ENCODE measurements around the gene TNFRSF1A. TPM values are rescaled to one million over a fixed set of nuclear protein-coding genes. Genes with fewer than 3 reads are reported as not detected.

TNFRSF1A gene
- total RNA-seq, 2 experiments from 2014 or later = 16.3 to 19.2 TPM

- Mint-ChIP-seq H3K4me3 (peak overlapping the region; percentile 90), H3K4me1 (ENCODE audit: low read depth) (peaks cover 38% of the 10 kb centered on the region)
These were observed 21.6 kb upstream of the TNFRSF1A start for GRCh38 chr12:6363330-6364043.

GRCh38 chr12:6363010-6363329 is 21.1 kb upstream of the TNFRSF1A start:
- no peak for ATAC-seq (ENCODE audit: poor library complexity)
- ChIA-PET POLR2A (interaction anchor here (0.7 to 3.5 kb wide), 14 partner anchors 13 to 223 kb away, joined by 3 to 58 read pairs (median 6); partner anchors contain the start of genes GAPDH, MRPL51, TAPBPL and TNFRSF1A), CTCF (interaction anchor here (1.0 to 1.9 kb wide), 4 partner anchors 27 to 175 kb away, joined by 3 to 8 read pairs (median 6); no protein-coding TSS in a partner anchor)
- H3K9me3 Mint-ChIP-seq = no peaks in the 10 kb centered on the region
- H3K27ac ChIP-seq (ENCODE audit: low read depth in 1 of 2, low read length in 2 of 2) = no peak overlapping the region
- H3K36me3 Mint-ChIP-seq (ENCODE audit: low read depth) = no peaks in the 10 kb centered on the region
- peak overlapping the region; percentile 82 for H3K27ac Mint-ChIP-seq
- DNase-seq = no peak
- peak overlapping the region; percentile 87 for H3K4me3 Mint-ChIP-seq
- H3K4me1 Mint-ChIP-seq (ENCODE audit: low read depth) = peaks cover 38% of the 10 kb centered on the region
- H3K27me3 ChIP-seq (ENCODE audit: control insufficient read depth in 1 of 2, insufficient read depth in 2 of 2, low read length in 2 of 2) = no peaks in the 10 kb centered on the region
- no peaks in the 10 kb centered on the region for H3K27me3 Mint-ChIP-seq
- no peaks in the 10 kb centered on the region for H3K9me3 ChIP-seq (ENCODE audit: control insufficient read depth in 1 of 2, insufficient read depth in 1 of 2, low read length in 2 of 2)
- H3K4me1 ChIP-seq (ENCODE audit: insufficient read depth, low read length) = peaks cover 45% of the 10 kb centered on the region
- H3K4me3 ChIP-seq (ENCODE audit: low read length) = peak overlapping the region; percentile 85
- TF ChIP-seq CTCF (IDR thresholded peaks at IDR 0.05) = no peak
- no peaks in the 10 kb centered on the region for H3K36me3 ChIP-seq (ENCODE audit: insufficient read depth, low read length)
- intact Hi-C loops (cut with DNase I, micrococcal nuclease) = loop anchor here (2.0 kb wide), 1 partner anchor 20 kb away; the partner anchor contains the start of gene TNFRSF1A (in 2 of the 2)

More at GRCh38 chr12:6363330-6364043, 21.6 kb upstream of the TNFRSF1A start:
- H3K4me1 ChIP-seq (ENCODE audit: insufficient read depth, low read length) = peaks cover 47% of the 10 kb centered on the region
- no peaks in the 10 kb centered on the region for H3K36me3 ChIP-seq (ENCODE audit: insufficient read depth, low read length)
- H3K27ac Mint-ChIP-seq = peak overlapping the region; percentile 90
- intact Hi-C loops (cut with DNase I, micrococcal nuclease) = loop anchor here (2.0 kb wide), 1 partner anchor 21 kb away; the partner anchor contains the start of gene TNFRSF1A (in 2 of the 2)
- ATAC-seq (ENCODE audit: poor library complexity) (peak; percentile 72), DNase-seq (peak; percentile 27 to 85 (median 61))
- peak overlapping the region; percentile 85 for H3K4me3 ChIP-seq (ENCODE audit: low read length)
- no peaks in the 10 kb centered on the region for H3K27me3 ChIP-seq (ENCODE audit: control insufficient read depth in 1 of 2, insufficient read depth in 2 of 2, low read length in 2 of 2)
- CTCF ChIA-PET = interaction anchor here (1.0 to 1.9 kb wide), 4 partner anchors 28 to 174 kb away, joined by 3 to 8 read pairs (median 6); no protein-coding TSS in a partner anchor
- POLR2A ChIA-PET = interaction anchor here (0.7 to 3.5 kb wide), 15 partner anchors 9 to 223 kb away, joined by 3 to 58 read pairs (median 6); partner anchors contain the start of genes GAPDH, MRPL51, TAPBPL and TNFRSF1A
- H3K27ac ChIP-seq (ENCODE audit: low read depth in 1 of 2, low read length in 2 of 2) = peak overlapping the region; percentile 61 to 64
- TF ChIP-seq CTCF (IDR thresholded peaks at IDR 0.05) = no peak
- no peaks in the 10 kb centered on the region for H3K9me3 ChIP-seq (ENCODE audit: control insufficient read depth in 1 of 2, insufficient read depth in 1 of 2, low read length in 2 of 2)
- no peaks in the 10 kb centered on the region for H3K36me3 Mint-ChIP-seq (ENCODE audit: low read depth)
- no peaks in the 10 kb centered on the region for H3K27me3 Mint-ChIP-seq
- H3K9me3 Mint-ChIP-seq = no peaks in the 10 kb centered on the region

GRCh38 chr12:6362403-6362802 is 20.5 kb upstream of the TNFRSF1A start:
- intact Hi-C loops (cut with DNase I, micrococcal nuclease) = loop anchor here (2.0 kb wide), 1 partner anchor 20 kb away; the partner anchor contains the start of gene TNFRSF1A (in 2 of the 2)
- CTCF ChIA-PET = interaction anchor here (1.0 to 1.9 kb wide), 4 partner anchors 26 to 175 kb away, joined by 3 to 8 read pairs (median 6); no protein-coding TSS in a partner anchor
- Histone ChIP-seq H3K4me1 (ENCODE audit: insufficient read depth, low read length) (peaks cover 39% of the 10 kb centered on the region), H3K9me3 (ENCODE audit: control insufficient read depth in 1 of 2, insufficient read depth in 1 of 2, low read length in 2 of 2) (no peaks in the 10 kb centered on the region), H3K27me3 (ENCODE audit: control insufficient read depth in 1 of 2, insufficient read depth in 2 of 2, low read length in 2 of 2) (no peaks in the 10 kb centered on the region), H3K36me3 (ENCODE audit: insufficient read depth, low read length) (no peaks in the 10 kb centered on the region), H3K27ac (ENCODE audit: low read depth in 1 of 2, low read length in 2 of 2) (no peak overlapping the region), H3K4me3 (ENCODE audit: low read length) (no peak overlapping the region)
- POLR2A ChIA-PET = interaction anchor here (0.7 to 3.5 kb wide), 5 partner anchors 20 to 172 kb away, joined by 3 to 58 read pairs (median 6); partner anchors contain the start of genes GAPDH and TNFRSF1A
- Mint-ChIP-seq H3K4me1 (ENCODE audit: low read depth) (peaks cover 33% of the 10 kb centered on the region), H3K4me3 (peak overlapping the region; percentile 87), H3K9me3 (no peaks in the 10 kb centered on the region), H3K27me3 (no peaks in the 10 kb centered on the region), H3K27ac (peak overlapping the region; percentile 82), H3K36me3 (ENCODE audit: low read depth) (no peaks in the 10 kb centered on the region)
- DNase-seq (no peak), ATAC-seq (ENCODE audit: poor library complexity) (no peak)
- no peak for TF ChIP-seq CTCF (IDR thresholded peaks at IDR 0.05)
